Hepatocyte (in vitro differentiated cells): ENCODE measurements around the gene SUPV3L1.

ENCODE experiments used
- EZH2 ChIP-seq: fragments of 200-600 bp; sonication (generic); IDR thresholded peaks from 2 replicates; pipeline ENCODE4 v1.6.1; 2016; ENCODE audit warnings: antibody characterized with exemption, mild to moderate bottlenecking, borderline replicate concordance
- TF ChIP-seq, protein P1 (sequence below): fragments of 200-600 bp; sonication (generic); IDR thresholded peaks from 2 replicates; pipeline ENCODE4 v1.5.1; 2016; ENCODE audit warnings: antibody characterized with exemption, mild to moderate bottlenecking; ENCODE audit not compliant: poor library complexity

GRCh38 chr10:69237528-69238159, 57.6 kb downstream of the SUPV3L1 start:
- no peak for TF ChIP-seq EZH2
- TF ChIP-seq, protein P1, sequence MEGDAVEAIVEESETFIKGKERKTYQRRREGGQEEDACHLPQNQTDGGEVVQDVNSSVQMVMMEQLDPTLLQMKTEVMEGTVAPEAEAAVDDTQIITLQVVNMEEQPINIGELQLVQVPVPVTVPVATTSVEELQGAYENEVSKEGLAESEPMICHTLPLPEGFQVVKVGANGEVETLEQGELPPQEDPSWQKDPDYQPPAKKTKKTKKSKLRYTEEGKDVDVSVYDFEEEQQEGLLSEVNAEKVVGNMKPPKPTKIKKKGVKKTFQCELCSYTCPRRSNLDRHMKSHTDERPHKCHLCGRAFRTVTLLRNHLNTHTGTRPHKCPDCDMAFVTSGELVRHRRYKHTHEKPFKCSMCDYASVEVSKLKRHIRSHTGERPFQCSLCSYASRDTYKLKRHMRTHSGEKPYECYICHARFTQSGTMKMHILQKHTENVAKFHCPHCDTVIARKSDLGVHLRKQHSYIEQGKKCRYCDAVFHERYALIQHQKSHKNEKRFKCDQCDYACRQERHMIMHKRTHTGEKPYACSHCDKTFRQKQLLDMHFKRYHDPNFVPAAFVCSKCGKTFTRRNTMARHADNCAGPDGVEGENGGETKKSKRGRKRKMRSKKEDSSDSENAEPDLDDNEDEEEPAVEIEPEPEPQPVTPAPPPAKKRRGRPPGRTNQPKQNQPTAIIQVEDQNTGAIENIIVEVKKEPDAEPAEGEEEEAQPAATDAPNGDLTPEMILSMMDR = peak; percentile 93
